Parathyroid adenoma (tissue), 2 donors: Measurements from ENCODE around the gene ROR2.

Source experiments
- H2AFZ ChIP-seq: fragments of 300-600 bp; sonication (generic); one replicate; pipeline ENCODE4 v1.7.0; 2017; ENCODE audit warnings: antibody characterized with exemption, mild to moderate bottlenecking
- H3K27ac ChIP-seq: fragments of 300-600 bp; sonication (generic); one replicate; pipeline ENCODE4 v1.7.0; 2017
- H3K27me3 ChIP-seq: fragments of 300-600 bp; sonication (generic); one replicate; pipeline ENCODE4 v1.7.0; 2017; ENCODE audit warnings: low read length; ENCODE audit not compliant: control insufficient read depth, insufficient read depth
- H3K36me3 ChIP-seq: fragments of 300-600 bp; sonication (generic); one replicate; pipeline ENCODE4 v1.7.0; 2017; ENCODE audit warnings: low read length; ENCODE audit not compliant: control insufficient read depth, insufficient read depth
- H3K4me1 ChIP-seq: fragments of 300-600 bp; sonication (generic); one replicate; pipeline ENCODE4 v1.7.0; 2017; ENCODE audit warnings: control low read depth
- H3K4me2 ChIP-seq: fragments of 300-600 bp; sonication (generic); one replicate; pipeline ENCODE4 v1.7.0; 2017; ENCODE audit warnings: low read length
- H3K4me3 ChIP-seq: fragments of 300-600 bp; sonication (generic); one replicate; pipeline ENCODE4 v1.7.0; 2017; ENCODE audit warnings: low read depth, low read length
- H3K79me2 ChIP-seq: fragments of 300-600 bp; sonication (generic); one replicate; pipeline ENCODE4 v1.7.0; 2017; ENCODE audit warnings: control low read depth
- H3K9ac ChIP-seq: fragments of 300-600 bp; sonication (generic); one replicate; pipeline ENCODE4 v1.7.0; 2017; ENCODE audit warnings: mild to moderate bottlenecking
- H3K9me3 ChIP-seq: fragments of 300-600 bp; sonication (generic); one replicate; pipeline ENCODE4 v1.7.0; 2017; ENCODE audit warnings: low read length; ENCODE audit not compliant: control insufficient read depth
- CTCF ChIP-seq: fragments of 300-600 bp; sonication (generic); IDR thresholded peaks from one replicate; pipeline ENCODE4 v1.7.0; 2017; ENCODE audit warnings: antibody characterized with exemption, mild to moderate bottlenecking
- donor health status: primary hyperparathyroidism.

Gene ROR2

GRCh38 chr9:91567642-91568274 is 382.3 kb downstream of the ROR2 start:
- Histone ChIP-seq H3K4me2 (no peak overlapping the region), H3K9me3 (no peaks in the 10 kb centered on the region), H2AFZ (no peak overlapping the region), H3K4me1 (no peaks in the 10 kb centered on the region), H3K27ac (no peak overlapping the region), H3K79me2 (no peaks in the 10 kb centered on the region), H3K9ac (no peak overlapping the region), H3K27me3 (no peaks in the 10 kb centered on the region), H3K4me3 (no peak overlapping the region), H3K36me3 (no peaks in the 10 kb centered on the region)
- TF ChIP-seq CTCF, result no peak

- H3K9me3 ChIP-seq, result no peaks in the 10 kb centered on the region
- no peaks in the 10 kb centered on the region for H3K79me2 ChIP-seq
- H3K4me1 ChIP-seq, result no peaks in the 10 kb centered on the region
- no peak overlapping the region for H3K9ac ChIP-seq
- no peak overlapping the region for H3K4me3 ChIP-seq
- no peaks in the 10 kb centered on the region for H3K27me3 ChIP-seq
- no peak for TF ChIP-seq CTCF
- no peaks in the 10 kb centered on the region for H3K36me3 ChIP-seq
- H3K4me2 ChIP-seq, result no peak overlapping the region
- H2AFZ ChIP-seq, result no peak overlapping the region
- H3K27ac ChIP-seq, result no peak overlapping the region
Measured at GRCh38 chr9:91564081-91564670, 385.9 kb downstream of the ROR2 start.

GRCh38 chr9:91562416-91562815 is 387.6 kb downstream of the ROR2 start:
- no peak overlapping the region for H3K4me2 ChIP-seq
- H3K4me1 ChIP-seq, result no peaks in the 10 kb centered on the region
- no peaks in the 10 kb centered on the region for H3K79me2 ChIP-seq
- TF ChIP-seq CTCF, result no peak
- H3K27ac ChIP-seq, result no peak overlapping the region
- no peak overlapping the region for H3K4me3 ChIP-seq
- no peak overlapping the region for H2AFZ ChIP-seq
- H3K9me3 ChIP-seq, result no peaks in the 10 kb centered on the region
- no peaks in the 10 kb centered on the region for H3K27me3 ChIP-seq
- no peaks in the 10 kb centered on the region for H3K36me3 ChIP-seq
- no peak overlapping the region for H3K9ac ChIP-seq

- no peak for TF ChIP-seq CTCF
- Histone ChIP-seq H3K9me3 (no peaks in the 10 kb centered on the region), H3K27ac (no peak overlapping the region), H3K27me3 (no peaks in the 10 kb centered on the region), H3K79me2 (no peaks in the 10 kb centered on the region), H3K9ac (no peak overlapping the region), H3K36me3 (no peaks in the 10 kb centered on the region), H2AFZ (no peak overlapping the region), H3K4me2 (no peak overlapping the region), H3K4me3 (no peak overlapping the region), H3K4me1 (no peaks in the 10 kb centered on the region)
Measured at GRCh38 chr9:91560301-91560700, 389.7 kb downstream of the ROR2 start.

GRCh38 chr9:91558879-91559278 is 391.1 kb downstream of the ROR2 start:
- H3K4me1 ChIP-seq, result no peaks in the 10 kb centered on the region
- no peaks in the 10 kb centered on the region for H3K9me3 ChIP-seq
- no peak overlapping the region for H3K4me3 ChIP-seq
- no peaks in the 10 kb centered on the region for H3K79me2 ChIP-seq
- H3K27ac ChIP-seq, result no peak overlapping the region
- TF ChIP-seq CTCF, result no peak
- H3K36me3 ChIP-seq, result no peaks in the 10 kb centered on the region
- H3K9ac ChIP-seq, result no peak overlapping the region
- H3K4me2 ChIP-seq, result no peak overlapping the region
- no peak overlapping the region for H2AFZ ChIP-seq
- no peaks in the 10 kb centered on the region for H3K27me3 ChIP-seq
